NCI-H510A treated with DMSO at 0.1 percent for 48 hours (cell line): ENCODE results near the gene ITGA11.
A peak's percentile ranks its signal among the peaks of the same experiment; 100 is the strongest.

ENCODE experiments used
- DNase-seq: peaks from one replicate; lab custom pipeline; 2025; lab: John Stamatoyannopoulos, UW

ITGA11 gene

DNA sequence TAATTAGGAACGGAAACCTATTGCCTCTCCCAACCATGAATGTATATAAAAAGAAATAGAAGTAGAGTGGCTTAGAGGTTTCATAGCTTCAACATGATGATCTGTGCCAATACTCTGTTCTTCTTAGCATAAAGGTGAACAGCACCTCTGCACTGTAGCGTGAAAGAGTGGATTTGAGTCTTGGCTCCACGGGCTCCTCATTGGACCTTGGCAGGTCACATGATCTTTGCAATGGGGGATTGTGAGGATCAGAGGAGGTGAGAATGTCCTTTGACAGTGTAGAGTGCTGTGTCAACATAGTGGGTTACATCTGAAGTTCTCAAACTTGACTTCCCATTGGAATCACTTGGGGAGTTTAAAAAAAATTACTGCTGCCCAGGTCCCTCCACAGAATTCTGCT lies 103.0 kb downstream of the ITGA11 start:
- no peak for DNase-seq

DNA sequence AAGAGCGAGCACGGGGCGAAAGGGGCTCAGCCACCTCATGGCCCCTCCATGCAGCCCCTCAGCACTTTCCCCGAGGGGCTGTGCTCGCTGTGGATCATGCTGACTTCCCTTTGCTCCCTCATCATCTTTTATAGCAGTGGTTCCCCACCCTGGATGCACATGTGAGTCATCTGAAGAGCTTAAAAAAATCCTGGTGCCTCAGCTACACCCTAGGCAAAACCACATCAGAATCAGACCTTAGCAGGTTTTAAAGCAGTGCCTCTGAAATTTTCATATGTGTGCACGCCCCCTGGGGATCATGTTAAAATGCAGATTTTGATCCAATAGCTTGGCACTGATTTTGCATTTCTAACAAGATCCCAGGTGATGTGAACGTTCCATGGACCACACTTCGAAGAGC lies 103.5 kb downstream of the ITGA11 start:
- DNase-seq = no peak

DNA sequence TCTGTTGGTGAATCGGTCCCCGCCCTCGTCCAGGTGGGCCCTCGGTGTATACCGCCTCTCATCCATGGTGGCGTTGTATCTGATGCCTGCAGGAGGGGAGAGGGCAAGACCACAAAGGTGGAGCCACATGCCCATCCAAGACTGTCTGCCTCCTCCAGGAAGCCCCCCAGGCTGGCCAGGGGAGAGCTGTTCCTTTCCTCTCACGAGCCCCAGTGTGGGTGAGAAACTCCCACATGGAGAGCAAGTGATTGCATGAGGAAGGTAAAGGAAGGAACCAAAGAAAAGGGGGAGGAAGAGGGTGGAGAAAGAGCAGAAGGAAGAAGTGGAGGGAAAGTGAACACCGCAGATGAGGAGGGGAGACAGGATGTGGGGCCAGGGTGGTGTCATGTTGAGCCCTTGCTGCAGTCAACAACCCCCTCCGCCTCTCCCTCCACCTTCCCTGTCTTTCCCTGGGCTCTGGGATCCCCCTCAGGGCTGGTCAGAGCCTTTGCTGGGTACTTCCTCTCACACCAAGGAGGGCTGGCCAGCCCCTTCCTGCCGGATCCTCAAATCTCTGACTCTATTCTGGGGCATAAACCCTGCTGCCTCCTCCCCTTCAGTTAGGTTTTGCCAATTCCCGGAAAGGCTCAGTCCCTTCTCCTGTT lies 105.1 kb downstream of the ITGA11 start:
- no peak for DNase-seq

DNA sequence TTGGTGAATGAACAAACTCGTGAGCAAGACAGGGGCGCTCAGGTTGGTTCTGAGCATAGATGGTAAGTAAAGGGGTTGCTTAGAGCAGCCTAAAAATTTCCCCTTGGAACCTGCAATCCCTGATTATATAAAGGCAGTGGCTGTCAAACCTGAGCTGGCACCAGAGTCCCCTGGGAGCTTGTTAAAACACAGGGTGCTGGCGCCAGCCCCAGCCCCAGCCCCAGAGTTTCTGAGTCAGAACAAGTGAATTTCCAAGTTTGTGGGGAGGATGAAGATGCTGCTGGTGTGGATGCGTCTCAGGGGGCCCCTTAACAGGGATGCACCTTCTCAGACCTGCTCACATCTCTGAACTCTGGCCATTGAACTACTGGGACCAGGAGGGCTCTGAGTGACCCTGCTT lies 106.2 kb downstream of the ITGA11 start:
- no peak for DNase-seq

GRCh38 chr15:68322796-68323195 lies 109.2 kb downstream of the ITGA11 start:
- no peak for DNase-seq

- DNase-seq = no peak
Observed at GRCh38 chr15:68321229-68321628, 110.7 kb downstream of the ITGA11 start.

GRCh38 chr15:68319997-68320396 lies 112.0 kb downstream of the ITGA11 start:
- no peak for DNase-seq

- no peak for DNase-seq
Observed at GRCh38 chr15:68318931-68319909, 112.7 kb downstream of the ITGA11 start.

DNA sequence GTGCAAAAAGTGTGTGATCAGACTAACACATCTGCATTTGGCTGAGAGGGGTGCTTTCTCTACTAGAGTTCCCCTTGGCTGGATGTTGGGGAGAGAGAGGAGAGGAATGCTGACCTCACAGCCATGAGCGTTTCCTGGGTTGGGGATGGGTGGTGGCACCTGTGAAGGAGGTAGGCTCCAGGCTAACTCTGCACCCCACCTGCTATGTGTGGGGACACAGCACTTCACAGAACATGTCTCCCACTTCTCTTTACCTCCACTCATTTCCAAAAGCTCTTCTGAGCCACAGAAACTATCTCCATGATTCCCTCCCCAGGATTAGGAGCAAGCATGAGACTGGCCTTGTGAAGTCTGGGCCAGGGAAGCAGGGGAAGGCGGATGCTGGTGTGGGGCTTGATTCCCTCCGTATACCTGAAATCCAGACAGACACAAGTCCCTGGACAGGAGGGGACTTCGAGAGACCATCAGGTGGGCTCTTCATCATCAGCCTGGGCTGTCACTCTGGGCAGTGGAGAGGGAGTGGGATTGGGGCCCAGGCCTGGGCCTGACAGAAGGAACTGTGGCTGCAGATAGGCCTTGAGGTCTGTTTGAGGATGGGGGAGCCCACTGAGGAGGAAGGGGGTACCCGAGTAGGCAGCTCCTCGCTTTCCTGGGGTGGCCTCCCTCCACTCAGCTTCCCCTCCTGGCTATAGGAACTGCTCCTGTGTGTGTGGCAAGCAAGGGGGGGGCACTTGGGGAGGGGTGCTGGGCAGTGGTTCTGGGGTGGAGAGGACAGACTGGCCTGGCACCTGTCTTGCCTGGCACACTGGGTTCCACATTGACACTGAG lies 113.7 kb downstream of the ITGA11 start:
- no peak for DNase-seq

DNA sequence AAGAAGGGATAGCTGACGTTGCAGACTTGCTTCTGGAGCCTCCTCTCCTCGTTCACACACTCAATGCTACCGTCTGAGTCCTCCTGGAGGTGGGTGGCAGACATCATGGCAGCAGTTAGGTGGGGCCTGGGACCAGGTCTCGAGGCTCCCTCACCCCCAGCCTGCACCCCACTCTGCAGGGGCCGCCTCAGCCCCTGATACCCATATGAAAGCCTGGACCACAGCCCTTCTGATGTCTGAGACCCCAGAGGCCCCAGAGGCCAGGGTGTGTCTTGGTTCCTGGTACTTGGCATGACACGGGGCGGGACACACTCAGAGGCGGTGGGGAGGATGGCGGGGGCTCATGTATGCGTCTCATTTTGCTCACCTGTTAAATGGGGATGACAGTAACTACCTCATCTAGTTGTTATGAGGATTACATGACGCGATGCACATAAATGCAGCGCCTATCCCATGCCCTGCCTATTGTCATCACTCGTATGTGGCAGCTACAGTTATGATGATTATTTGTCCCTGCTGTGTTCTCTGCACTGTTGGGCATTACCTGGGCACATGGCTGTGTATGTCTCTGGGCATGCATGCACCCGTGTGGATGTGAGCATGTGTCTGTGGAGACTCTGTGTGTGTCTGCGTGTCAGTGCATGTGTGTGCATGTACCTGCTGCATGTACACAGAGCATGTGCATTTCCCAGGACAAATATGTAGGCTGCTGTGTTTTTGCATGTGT lies 114.5 kb downstream of the ITGA11 start:
- DNase-seq = no peak

DNA sequence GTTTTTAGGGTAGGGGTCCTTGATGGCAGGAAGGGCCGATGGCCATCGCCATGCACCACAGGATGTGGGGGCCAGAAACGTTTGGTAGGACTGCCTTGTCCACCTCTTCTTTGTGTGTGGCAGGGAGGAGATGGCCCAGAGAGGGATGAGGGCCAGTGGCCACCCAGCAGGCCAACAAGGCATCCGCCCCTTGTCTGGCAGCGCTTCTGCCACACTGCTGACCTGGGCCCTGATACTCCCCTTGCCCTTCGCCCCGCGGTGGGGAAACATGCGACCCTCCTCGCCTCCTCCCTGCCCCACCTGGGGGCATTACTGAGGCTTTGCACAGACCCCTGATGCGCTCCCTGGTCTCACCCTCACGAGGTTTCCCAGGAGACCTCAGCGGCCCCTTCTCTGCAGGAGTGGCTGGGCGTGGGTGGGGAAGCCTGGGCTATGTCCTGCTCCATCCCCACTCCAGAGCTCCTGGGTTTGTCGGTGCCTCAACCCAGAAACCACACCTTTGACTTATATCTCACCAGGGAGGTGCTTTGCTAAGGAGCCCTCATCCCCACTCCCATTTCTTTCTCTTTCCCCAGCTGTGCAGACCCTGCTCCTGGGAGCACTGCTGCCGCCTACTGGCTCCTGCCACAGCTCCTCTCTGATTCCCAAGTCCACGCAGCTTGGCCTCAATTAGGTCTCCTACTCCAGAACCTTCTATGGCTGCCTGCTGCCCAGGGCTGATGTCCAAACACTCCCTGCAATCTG lies 115.7 kb downstream of the ITGA11 start:
- peak; percentile 4 for DNase-seq

GRCh38 chr15:68315495-68316031 lies 116.4 kb downstream of the ITGA11 start:
- no peak for DNase-seq

- no peak for DNase-seq
Observed at GRCh38 chr15:68315035-68315434, 116.9 kb downstream of the ITGA11 start.

DNA sequence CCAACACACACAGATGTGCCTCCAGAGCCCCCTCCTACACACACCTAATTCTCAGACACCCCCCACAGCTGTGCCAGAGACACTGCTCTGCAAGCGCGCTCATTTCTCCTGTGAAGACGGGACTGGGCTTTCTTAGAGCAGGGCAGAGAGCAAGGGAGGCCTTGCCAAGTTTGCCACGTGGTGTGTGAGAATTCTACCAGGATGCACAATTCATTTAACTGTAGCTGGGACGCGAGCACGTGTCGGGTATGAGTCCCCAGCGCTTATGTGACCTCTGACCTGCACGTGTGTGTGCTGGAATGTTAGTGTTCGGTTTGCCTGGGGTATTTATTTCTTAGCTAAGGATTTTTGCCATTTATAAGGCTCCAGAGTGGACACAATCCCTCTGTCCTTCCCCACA lies 117.4 kb downstream of the ITGA11 start:
- no peak for DNase-seq

- no peak for DNase-seq
Observed at GRCh38 chr15:68313501-68314410, 118.2 kb downstream of the ITGA11 start.

GRCh38 chr15:68312701-68313204 lies 119.2 kb downstream of the ITGA11 start:
- DNase-seq = no peak

DNA sequence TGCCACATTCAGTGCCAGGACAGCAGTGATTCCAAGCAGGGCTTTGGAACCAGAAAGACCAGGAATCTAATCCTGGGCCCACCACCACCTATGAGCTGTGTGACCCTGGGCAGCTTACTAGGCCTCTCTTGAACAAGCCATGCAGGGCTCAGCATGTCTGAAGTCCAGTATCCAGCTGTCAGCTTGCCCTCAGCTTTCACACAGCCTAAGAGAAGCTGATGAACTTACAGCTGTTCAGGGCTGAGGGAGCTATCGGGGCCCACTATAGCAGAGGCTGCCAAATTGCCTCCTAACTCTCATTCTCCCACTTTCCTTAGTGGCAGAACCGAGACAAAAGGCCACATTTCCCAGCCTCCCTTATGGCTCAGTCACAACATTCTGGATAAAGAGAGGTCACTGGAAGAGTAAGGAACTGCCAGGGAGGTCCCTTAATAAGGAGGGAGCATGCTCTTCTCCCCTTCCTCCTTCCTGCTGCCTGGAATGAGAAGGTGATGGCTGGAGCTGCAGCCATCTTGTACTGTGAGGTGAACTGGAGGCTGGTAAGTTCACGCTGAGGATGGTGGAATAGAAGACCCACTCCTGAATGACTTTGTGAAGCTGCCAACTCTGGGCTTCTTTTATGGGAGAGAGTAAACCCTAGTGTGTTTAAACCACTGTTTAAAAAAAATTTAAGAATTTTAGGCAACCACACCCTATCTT lies 120.0 kb downstream of the ITGA11 start:
- no peak for DNase-seq

GRCh38 chr15:68311464-68311835 lies 120.5 kb downstream of the ITGA11 start:
- DNase-seq = no peak
